ENCODE data around the gene NAPB. TPM values are rescaled to one million over a fixed set of nuclear protein-coding genes. Genes with fewer than 3 reads are reported as not detected.

Gene NAPB
- total and polyA plus RNA-seq, 10 of the 15 experiments (the other 5 are each of a cell fraction or from before 2014, with no cell fraction given), result 2.1 to 15.9 (median 7.2) TPM

GRCh38 chr20:23436681-23437080, 15.4 kb upstream of the NAPB start:
- TF ChIP-seq ATF7 (IDR thresholded peaks at IDR 0.05; ENCODE audit: low read depth) (no peak), CEBPB (IDR thresholded peaks at IDR 0.05; ENCODE audit: borderline replicate concordance in 1 of 2, low read depth in 2 of 2, low read length in 2 of 2) (no peak), CBX5 (IDR thresholded peaks at IDR 0.05; ENCODE audit: low read depth) (no peak), FOXK2 (IDR thresholded peaks at IDR 0.05) (no peak)
- 0% methylated on average over 3 of the region's 3 CpGs for WGBS (ENCODE audit: insufficient coverage, insufficient replicate concordance, low lambda C conversion rate, missing lambda C conversion rate)
- SMC1A ChIA-PET (ENCODE audit: uncharacterized antibody, unreplicated experiment), result interaction anchor here (0.6 kb wide), 1 partner anchor 113 kb away, joined by 3 read pairs; no protein-coding TSS in a partner anchor
- no peaks in the 10 kb centered on the region for H3K79me2 ChIP-seq (ENCODE audit: control insufficient read depth, insufficient read depth, low read length)
- H3K4me3 ChIP-seq, result no peak overlapping the region
- in situ Hi-C loops (cut with MboI) (loop anchor here (5.0 kb wide), 1 partner anchor 171 kb away; the partner anchor contains the start of gene CST9), intact Hi-C loops (cut with micrococcal nuclease; ENCODE audit: unreplicated experiment) (no loop called here)
- DNase-seq (ENCODE audit: low read depth, low spot score), result no peak
- RAD21 ChIA-PET (ENCODE audit: unreplicated experiment), result interaction anchor here (1.2 kb wide), 1 partner anchor 10 kb away, joined by 3 read pairs; no protein-coding TSS in a partner anchor
- no peak overlapping the region for H3K9ac ChIP-seq (ENCODE audit: control insufficient read depth, insufficient read depth, low read length)
- ATAC-seq, result no peak
- H3K4me1 ChIP-seq (ENCODE audit: control insufficient read depth, insufficient read depth, low read length), result no peaks in the 10 kb centered on the region
- no peak overlapping the region for H3K4me2 ChIP-seq (ENCODE audit: control insufficient read depth, insufficient read depth)
- CTCF ChIA-PET, result interaction anchor here (1.1 to 2.0 kb wide), 3 partner anchors 8 to 86 kb away, joined by 3 to 7 read pairs (median 3); partner anchors contain the start of gene NXT1
- FAIRE-seq, result no peak
- H2AFZ ChIP-seq (ENCODE audit: control insufficient read depth, low read depth, low read length), result no peak overlapping the region
- no peaks in the 10 kb centered on the region for H3K36me3 ChIP-seq (ENCODE audit: control insufficient read depth in 2 of 2, insufficient read depth in 2 of 2, low read length in 1 of 2)
- H3K27ac ChIP-seq (ENCODE audit: control insufficient read depth, insufficient read depth), result no peak overlapping the region
- no peaks in the 10 kb centered on the region for H4K20me1 ChIP-seq (ENCODE audit: control insufficient read depth, insufficient read depth)
- POLR2A ChIA-PET, result interaction anchor here (0.6 to 0.7 kb wide), 4 partner anchors 22 to 279 kb away, joined by 3 to 4 read pairs (median 3); no protein-coding TSS in a partner anchor
- no peaks in the 10 kb centered on the region for H3K9me3 ChIP-seq (replicated peaks; ENCODE audit: control insufficient read depth, insufficient read depth, low read length)
- BruUV-seq (replicated peaks), result no TSS peak
- H3K27me3 ChIP-seq (replicated peaks in 1 of 2; ENCODE audit: control insufficient read depth in 2 of 2, insufficient read depth in 2 of 2, low read length in 1 of 2), result no peaks in the 10 kb centered on the region; a peak in 1 of 4 replicates

GRCh38 chr20:23435626-23436539, 14.6 kb upstream of the NAPB start:
- in situ Hi-C loops (cut with MboI) (loop anchor here (5.0 kb wide), 1 partner anchor 171 kb away; the partner anchor contains the start of gene CST9), intact Hi-C loops (cut with micrococcal nuclease; ENCODE audit: unreplicated experiment) (no loop called here)
- DNase-seq (ENCODE audit: low read depth, low spot score) (no peak), ATAC-seq (no peak), FAIRE-seq (no peak)
- no peak overlapping the region for H3K9ac ChIP-seq (ENCODE audit: control insufficient read depth, insufficient read depth, low read length)
- no peak overlapping the region for H2AFZ ChIP-seq (ENCODE audit: control insufficient read depth, low read depth, low read length)
- CTCF ChIA-PET, result interaction anchor here (1.1 to 2.0 kb wide), 2 partner anchors 9 to 11 kb away, joined by 3 to 7 read pairs; no protein-coding TSS in a partner anchor
- BruUV-seq (replicated peaks), result no TSS peak
- H3K27me3 ChIP-seq (replicated peaks in 1 of 2; ENCODE audit: control insufficient read depth in 2 of 2, insufficient read depth in 2 of 2, low read length in 1 of 2), result no peaks in the 10 kb centered on the region; a peak in 1 of 4 replicates
- H4K20me1 ChIP-seq (ENCODE audit: control insufficient read depth, insufficient read depth), result no peaks in the 10 kb centered on the region
- no peaks in the 10 kb centered on the region for H3K9me3 ChIP-seq (replicated peaks; ENCODE audit: control insufficient read depth, insufficient read depth, low read length)
- SMC1A ChIA-PET (ENCODE audit: uncharacterized antibody, unreplicated experiment), result interaction anchor here (0.6 kb wide), 1 partner anchor 113 kb away, joined by 3 read pairs; no protein-coding TSS in a partner anchor
- 47% methylated on average over 11 of the region's 11 CpGs for WGBS (ENCODE audit: insufficient coverage, insufficient replicate concordance, low lambda C conversion rate, missing lambda C conversion rate)
- no peaks in the 10 kb centered on the region for H3K4me1 ChIP-seq (ENCODE audit: control insufficient read depth, insufficient read depth, low read length)
- H3K27ac ChIP-seq (ENCODE audit: control insufficient read depth, insufficient read depth), result no peak overlapping the region
- H3K4me3 ChIP-seq, result no peak overlapping the region
- RAD21 ChIA-PET (ENCODE audit: unreplicated experiment), result no interaction called here
- no peak overlapping the region for H3K4me2 ChIP-seq (ENCODE audit: control insufficient read depth, insufficient read depth)
- POLR2A ChIA-PET, result interaction anchor here (0.6 to 0.7 kb wide), 3 partner anchors 22 to 272 kb away, joined by 3 to 4 read pairs (median 3); no protein-coding TSS in a partner anchor
- no peaks in the 10 kb centered on the region for H3K36me3 ChIP-seq (ENCODE audit: control insufficient read depth in 2 of 2, insufficient read depth in 2 of 2, low read length in 1 of 2)
- H3K79me2 ChIP-seq (ENCODE audit: control insufficient read depth, insufficient read depth, low read length), result no peaks in the 10 kb centered on the region
- no peak for TF ChIP-seq RBBP5 (conservative IDR thresholded peaks at IDR 0.05)
- TF ChIP-seq PAX8 (IDR thresholded peaks at IDR 0.05), result no peak
- no peak for TF ChIP-seq ZNF687 (IDR thresholded peaks at IDR 0.05)
- TF ChIP-seq NKRF (conservative IDR thresholded peaks at IDR 0.05), result no peak
- TF ChIP-seq CBX5 (IDR thresholded peaks at IDR 0.05; ENCODE audit: low read depth), result no peak
- no peak for TF ChIP-seq SMC3 (IDR thresholded peaks at IDR 0.05; ENCODE audit: borderline replicate concordance, low read length)

Data from GM12878 (cell line).